GM23338 (cell line): ENCODE results near the gene POLR1A. TPM values are rescaled to one million over a fixed set of nuclear protein-coding genes. Genes with fewer than 3 reads are reported as not detected.

ENCODE experiments used
- ATAC-seq: fragments of 200-7000 bp; cut with Tn5 transposase; 3 replicates; pipeline ENCODE4 v1.9.1; 2020
- DNase-seq: peaks from one replicate; pipeline ENCODE4 v3.0.0-alpha.2; 2015; ENCODE audit warnings: low spot score
- H2AFZ ChIP-seq: fragments of 200-600 bp; sonication (generic); 2 replicates; pipeline ENCODE4 v1.8.0; 2016; ENCODE audit warnings: antibody characterized with exemption, mild to moderate bottlenecking, moderate library complexity
- H3F3A ChIP-seq: fragments of 200-600 bp; sonication (generic); replicated peaks from 2 replicates; pipeline ENCODE4 v1.8.0; 2017; ENCODE audit warnings: antibody characterized with exemption, mixed run types, low read depth
- H3K27ac ChIP-seq: fragments of 200-600 bp; sonication (generic); 2 replicates; pipeline ENCODE4 v1.6.1; 2016; ENCODE audit warnings: low read depth
- H3K27me3 ChIP-seq: fragments of 200-600 bp; sonication (generic); 2 replicates; pipeline ENCODE4 v1.8.0; 2016; ENCODE audit warnings: mild to moderate bottlenecking, mixed run types, moderate library complexity; ENCODE audit not compliant: insufficient read depth
- H3K36me3 ChIP-seq: fragments of 200-600 bp; sonication (generic); 2 replicates; pipeline ENCODE4 v1.8.0; 2016; ENCODE audit warnings: mild to moderate bottlenecking; ENCODE audit not compliant: insufficient read depth
- H3K4me1 ChIP-seq: fragments of 200-600 bp; sonication (generic); 2 replicates; pipeline ENCODE4 v1.8.0; 2016; ENCODE audit warnings: mild to moderate bottlenecking, moderate library complexity; ENCODE audit not compliant: insufficient read depth
- H3K4me2 ChIP-seq: fragments of 200-600 bp; sonication (generic); 2 replicates; pipeline ENCODE4 v1.7.1; 2017; ENCODE audit warnings: mixed run types
- H3K4me3 ChIP-seq: fragments of 200-600 bp; sonication (generic); 2 replicates; pipeline ENCODE4 v1.6.1; 2016; ENCODE audit warnings: mixed run types
- H3K79me2 ChIP-seq: fragments of 200-600 bp; sonication (generic); replicated peaks from 2 replicates; pipeline ENCODE4 v1.8.0; 2017; ENCODE audit warnings: mild to moderate bottlenecking; ENCODE audit not compliant: insufficient read depth
- H3K9me2 ChIP-seq: fragments of 200-600 bp; sonication (generic); 2 replicates; pipeline ENCODE4 v1.8.0; 2017; ENCODE audit not compliant: insufficient read depth
- H4K20me1 ChIP-seq: fragments of 200-600 bp; sonication (generic); replicated peaks from 2 replicates; pipeline ENCODE4 v1.8.0; 2017; ENCODE audit warnings: mild to moderate bottlenecking; ENCODE audit not compliant: insufficient read depth
- H3K27ac Mint-ChIP-seq: 2 replicates; pipeline ENCODE4 v1.8.0; 2020; ENCODE audit warnings: inconsistent platforms, mild to moderate bottlenecking, moderate library complexity, mixed read lengths
- H3K27me3 Mint-ChIP-seq: 3 replicates; pipeline ENCODE4 v1.8.0; 2022; ENCODE audit warnings: low read depth, mild to moderate bottlenecking, moderate library complexity, mixed read lengths, inconsistent platforms; ENCODE audit not compliant: insufficient read depth, poor library complexity
- H3K36me3 Mint-ChIP-seq: 3 replicates; pipeline ENCODE4 v1.8.0; 2021; ENCODE audit warnings: low read depth, mild to moderate bottlenecking, inconsistent platforms, moderate library complexity, mixed read lengths
- H3K4me1 Mint-ChIP-seq: 3 replicates; pipeline ENCODE4 v1.8.0; 2020; ENCODE audit warnings: mild to moderate bottlenecking, inconsistent platforms, mixed read lengths
- H3K4me3 Mint-ChIP-seq: 3 replicates; pipeline ENCODE4 v1.8.0; 2021; ENCODE audit warnings: moderate library complexity, mild to moderate bottlenecking, inconsistent platforms, mixed read lengths
- H3K9me3 Mint-ChIP-seq: 3 replicates; pipeline ENCODE4 v1.8.0; 2020; ENCODE audit warnings: moderate library complexity, mild to moderate bottlenecking, inconsistent platforms, mixed read lengths
- CREB1 ChIP-seq: fragments of 250-450 bp; sonication (Bioruptor Pico); IDR thresholded peaks from 2 replicates; pipeline ENCODE4 v1.5.0; 2020; ENCODE audit warnings: low read depth, mild to moderate bottlenecking, moderate library complexity
- CTCF ChIP-seq, 2 experiments: fragments of 200-600 bp in 1 of 2; sonication (generic) in 1 of 2; conservative IDR thresholded peaks; 2 replicates each; pipeline versions ENCODE4 v1.5.1 to v1.6.1; 2016 to 2017; ENCODE audit warnings: antibody characterized with exemption in 2 of 2, low read depth in 2 of 2, mild to moderate bottlenecking in 2 of 2, moderate library complexity in 1 of 2
- EZH2 ChIP-seq: fragments of 200-600 bp; sonication (generic); IDR thresholded peaks from one replicate; pipeline ENCODE4 v1.8.0; 2017; ENCODE audit warnings: antibody characterized with exemption, mild to moderate bottlenecking, low read depth; ENCODE audit not compliant: unreplicated experiment
- EZH2phosphoT487 ChIP-seq: fragments of 200-600 bp; sonication (generic); IDR thresholded peaks from one replicate; pipeline ENCODE4 v1.8.1; 2018; ENCODE audit warnings: antibody characterized with exemption; ENCODE audit not compliant: unreplicated experiment
- JUNB ChIP-seq: IDR thresholded peaks from one replicate; pipeline ENCODE4 v1.6.1; 2016; ENCODE audit warnings: antibody characterized with exemption; ENCODE audit not compliant: unreplicated experiment
- NANOG ChIP-seq: IDR thresholded peaks from 2 replicates; pipeline ENCODE4 v1.6.1; 2016; ENCODE audit warnings: antibody characterized with exemption, borderline replicate concordance
- POLR2AphosphoS5 ChIP-seq: IDR thresholded peaks from 2 replicates; pipeline ENCODE4 v1.6.1; 2016; ENCODE audit warnings: antibody characterized with exemption, low read depth
- REST ChIP-seq: IDR thresholded peaks from one replicate; pipeline ENCODE4 v1.6.1; 2018; ENCODE audit warnings: antibody characterized with exemption; ENCODE audit not compliant: unreplicated experiment
- STAT1 ChIP-seq: IDR thresholded peaks from one replicate; pipeline ENCODE4 v1.6.1; 2016; ENCODE audit warnings: antibody characterized with exemption; ENCODE audit not compliant: unreplicated experiment
- ZNF114 ChIP-seq: fragments of 250-450 bp; sonication (Bioruptor Pico); IDR thresholded peaks from 2 replicates; pipeline ENCODE4 v1.5.0; 2020; ENCODE audit warnings: mild to moderate bottlenecking, moderate library complexity
- ZNF331 ChIP-seq: fragments of 250-450 bp; sonication (Bioruptor Pico); IDR thresholded peaks from 2 replicates; pipeline ENCODE4 v1.5.0; 2020; ENCODE audit warnings: low read depth, mild to moderate bottlenecking, moderate library complexity
- ZNF462 ChIP-seq: fragments of 250-450 bp; sonication (Bioruptor Pico); IDR thresholded peaks from 2 replicates; pipeline ENCODE4 v1.5.0; 2020; ENCODE audit warnings: mild to moderate bottlenecking, moderate library complexity
- polyA plus RNA-seq: library from polyadenylated mRNA; unstranded; fragments of >200 nt; fragmentation: Nextera tagmentation; extraction: Ambion mirVana; gene quantifications from 2 replicates; pipeline ENCODE4 v1.2.1, GENCODE V29; 2016
- total RNA-seq: library from RNA; depleted of rRNA; stranded (reverse); fragments of >200 nt; shearing (Covaris generic); gene quantifications from 2 replicates; pipeline ENCODE4 v1.2.3, GENCODE V29; 2014
- TF ChIP-seq, protein P1 (sequence below): IDR thresholded peaks from 2 replicates; pipeline ENCODE4 v1.6.1; 2016; ENCODE audit warnings: antibody characterized with exemption

POLR1A gene
- total and polyA plus RNA-seq, 2 experiments from 2014 or later, result 13.8 to 43.2 TPM

GRCh38 chr2:86002375-86002774 lies 103.3 kb downstream of the POLR1A start:
- Histone ChIP-seq H3K4me2 (no peak overlapping the region), H3K27ac (no peak overlapping the region), H3K27me3 (no peaks in the 10 kb centered on the region), H3K4me1 (peaks cover 8% of the 10 kb centered on the region; the same call in 1 of the 2 replicates), H3F3A (no peaks in the 10 kb centered on the region), H3K79me2 (no peaks in the 10 kb centered on the region), H2AFZ (no peak overlapping the region), H3K9me2 (peaks cover 1% of the 10 kb centered on the region; the same call in 1 of the 2 replicates), H4K20me1 (no peaks in the 10 kb centered on the region), H3K36me3 (no peaks in the 10 kb centered on the region), H3K4me3 (no peak overlapping the region)
- H3K27me3 Mint-ChIP-seq, result peaks cover 2% of the 10 kb centered on the region
- H3K36me3 Mint-ChIP-seq, result peaks cover 3% of the 10 kb centered on the region; the same call in 1 of the 3 replicates
- TF ChIP-seq CREB1 (no peak), ZNF462 (CRISPR knock-in tag) (no peak), STAT1 (no peak), POLR2AphosphoS5 (no peak), JUNB (no peak), ZNF331 (CRISPR knock-in tag) (no peak), NANOG (no peak), CTCF (conservative IDR thresholded peaks at IDR 0.05; ENCODE audit: low read depth in 2 of 2) (no peak), EZH2phosphoT487 (no peak), EZH2 (no peak), ZNF114 (no peak), REST (no peak)
- TF ChIP-seq, protein P1, sequence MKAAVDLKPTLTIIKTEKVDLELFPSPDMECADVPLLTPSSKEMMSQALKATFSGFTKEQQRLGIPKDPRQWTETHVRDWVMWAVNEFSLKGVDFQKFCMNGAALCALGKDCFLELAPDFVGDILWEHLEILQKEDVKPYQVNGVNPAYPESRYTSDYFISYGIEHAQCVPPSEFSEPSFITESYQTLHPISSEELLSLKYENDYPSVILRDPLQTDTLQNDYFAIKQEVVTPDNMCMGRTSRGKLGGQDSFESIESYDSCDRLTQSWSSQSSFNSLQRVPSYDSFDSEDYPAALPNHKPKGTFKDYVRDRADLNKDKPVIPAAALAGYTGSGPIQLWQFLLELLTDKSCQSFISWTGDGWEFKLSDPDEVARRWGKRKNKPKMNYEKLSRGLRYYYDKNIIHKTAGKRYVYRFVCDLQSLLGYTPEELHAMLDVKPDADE, result no peak
- no peak overlapping the region for H3K4me3 Mint-ChIP-seq
- H3K27ac Mint-ChIP-seq, result no peak overlapping the region
- ATAC-seq, result no peak
- peaks cover 11% of the 10 kb centered on the region for H3K4me1 Mint-ChIP-seq
- H3K9me3 Mint-ChIP-seq, result peaks cover 29% of the 10 kb centered on the region
- DNase-seq, result no peak
